HepG2 (cell line): ENCODE measurements around the gene SLC9A9. TPM values are rescaled to one million over a fixed set of nuclear protein-coding genes. Genes with fewer than 3 reads are reported as not detected.

Experiments
- ATAC-seq: fragments of 200-7000 bp; cut with Tn5 transposase; 3 replicates; pipeline ENCODE4 v1.9.1; 2020; ENCODE audit warnings: mild to moderate bottlenecking, moderate library complexity
- BruUV-seq: library from RNA; stranded (reverse); fragments of 400-500 nt; replicated peaks from 2 replicates; lab custom pipeline; 2021; lab: Mats Ljungman, UMichigan
- CTCF ChIA-PET: fragments of 300-600 bp; formaldehyde crosslinking; extraction: SDS; loops from one replicate; lab custom pipeline; 2021; ENCODE audit warnings: low total read pairs, inconsistent platforms, low intra/inter-chr PET ratio; lab: Yijun Ruan, JAX
- POLR2A ChIA-PET: fragments of 350-600 bp; sonication (Branson Sonifier 250); formaldehyde crosslinking; loops from one replicate; lab custom pipeline; 2020; ENCODE audit warnings: antibody characterized with exemption, inconsistent platforms; lab: Yijun Ruan, JAX
- DNase-seq: peaks from one replicate; pipeline ENCODE4 v3.0.0-alpha.2; 2015; ENCODE audit warnings: low spot score
- FAIRE-seq: peaks from 3 replicates; lab custom pipeline; 2011; peaks lifted over from hg19 to GRCh38; lab: Jason Lieb, UNC
- H2AFZ ChIP-seq: one replicate; pipeline ENCODE4 v1.6.1; 2011; ENCODE audit warnings: low read length, inconsistent platforms
- H3K27ac ChIP-seq: fragments of 300-600 bp; 3 replicates; pipeline ENCODE4 v1.8.0; 2011; ENCODE audit warnings: mixed run types, mild to moderate bottlenecking, mixed read lengths, low read length, inconsistent platforms; ENCODE audit not compliant: insufficient read depth; ENCODE audit errors: extremely low read length
- H3K27me3 ChIP-seq, 2 experiments: fragments of 200-600 bp in 1 of 2; 2 replicates in 1 of 2; 3 replicates in 1 of 2; pipeline versions ENCODE4 v1.6.0 to v1.8.0; 2011; ENCODE audit warnings: low read length in 2 of 2, mild to moderate bottlenecking in 2 of 2, moderate library complexity in 2 of 2, inconsistent platforms in 1 of 2; ENCODE audit not compliant: insufficient read depth in 2 of 2, control insufficient read depth in 1 of 2
- H3K36me3 ChIP-seq, 2 experiments: fragments of 200-600 bp in 1 of 2; replicated peaks in 1 of 2; 2 replicates in 1 of 2; 3 replicates in 1 of 2; pipeline versions ENCODE4 v1.5.1 to v1.8.0; 2011; ENCODE audit warnings: low read length in 2 of 2, inconsistent platforms in 1 of 2; ENCODE audit not compliant: insufficient read depth in 2 of 2, control insufficient read depth in 1 of 2
- H3K4me1 ChIP-seq: 2 replicates; pipeline ENCODE4 v1.5.1; 2012; ENCODE audit warnings: low read length, inconsistent platforms; ENCODE audit not compliant: insufficient read depth
- H3K4me2 ChIP-seq: 2 replicates; pipeline ENCODE4 v1.6.0; 2011; ENCODE audit warnings: low read depth, low read length, inconsistent platforms
- H3K4me3 ChIP-seq, 3 experiments: fragments of 200-600 bp in 1 of 3; sonication (generic), shearing (Covaris generic) in 1 of 3; replicated peaks in 1 of 3; 2 replicates each; pipeline ENCODE4 v1.5.1; 2011 to 2016; ENCODE audit warnings: low read length in 3 of 3, inconsistent platforms in 2 of 3, low read depth in 2 of 3, mild to moderate bottlenecking in 2 of 3, control low read depth in 1 of 3, mixed read lengths in 1 of 3; ENCODE audit not compliant: insufficient read depth in 1 of 3
- H3K79me2 ChIP-seq: one replicate; pipeline ENCODE4 v1.6.1; 2011; ENCODE audit warnings: low read length, inconsistent platforms; ENCODE audit not compliant: insufficient read depth
- H3K9ac ChIP-seq: 2 replicates; pipeline ENCODE4 v1.6.0; 2011; ENCODE audit warnings: mild to moderate bottlenecking, low read depth, low read length, inconsistent platforms; ENCODE audit not compliant: insufficient read depth
- H3K9me3 ChIP-seq: 2 replicates; pipeline ENCODE4 v1.5.1; 2012; ENCODE audit warnings: mild to moderate bottlenecking, low read length
- H4K20me1 ChIP-seq: 2 replicates; pipeline ENCODE4 v1.6.0; 2011; ENCODE audit warnings: inconsistent platforms, mild to moderate bottlenecking, low read length, moderate library complexity; ENCODE audit not compliant: insufficient read depth
- ATF1 ChIP-seq: IDR thresholded peaks from 2 replicates; pipeline ENCODE4 v1.6.1; 2016; ENCODE audit warnings: mild to moderate bottlenecking, control low read depth
- FOXA3 ChIP-seq: IDR thresholded peaks from 2 replicates; pipeline ENCODE4 v1.6.1; 2016; ENCODE audit warnings: missing genetic modification reagents, missing compliant biosample characterization
- IKZF5 ChIP-seq: IDR thresholded peaks from 2 replicates; pipeline ENCODE4 v1.6.1; 2018; ENCODE audit warnings: missing genetic modification reagents, mild to moderate bottlenecking, missing compliant biosample characterization
- MED8 ChIP-seq: sonication (generic); formaldehyde crosslinking; IDR thresholded peaks from 2 replicates; pipeline ENCODE4 v1.8.1; 2023; ENCODE audit warnings: mild to moderate bottlenecking, missing genetic modification reagents; ENCODE audit not compliant: insufficient replicate concordance
- RFXAP ChIP-seq: sonication (generic); formaldehyde crosslinking; IDR thresholded peaks from 2 replicates; pipeline ENCODE4 v1.4.0; 2020; ENCODE audit warnings: missing genetic modification reagents, borderline replicate concordance
- SAFB2 ChIP-seq: sonication (generic); formaldehyde crosslinking; IDR thresholded peaks from 2 replicates; pipeline ENCODE4 v1.5.1; 2020; ENCODE audit warnings: missing genetic modification reagents, low read depth, mild to moderate bottlenecking, borderline replicate concordance
- SATB2 ChIP-seq: sonication (generic); formaldehyde crosslinking; IDR thresholded peaks from 2 replicates; pipeline ENCODE4 v1.5.0; 2020; ENCODE audit warnings: missing genetic modification reagents
- STAT5B ChIP-seq: sonication (generic); formaldehyde crosslinking; IDR thresholded peaks from 2 replicates; pipeline ENCODE4 v1.4.0; 2020; ENCODE audit warnings: missing genetic modification reagents
- STAT6 ChIP-seq: sonication (generic); formaldehyde crosslinking; IDR thresholded peaks from 2 replicates; pipeline ENCODE4 v1.4.0; 2020; ENCODE audit warnings: missing genetic modification reagents, mild to moderate bottlenecking, borderline replicate concordance
- ZFP41 ChIP-seq: sonication (generic); formaldehyde crosslinking; IDR thresholded peaks from 2 replicates; pipeline ENCODE4 v1.4.0; 2020; ENCODE audit warnings: mild to moderate bottlenecking, missing genetic modification reagents, borderline replicate concordance
- ZNF142 ChIP-seq: sonication (generic); formaldehyde crosslinking; IDR thresholded peaks from 2 replicates; pipeline ENCODE4 v1.4.0; 2020; ENCODE audit warnings: missing genetic modification reagents
- WGBS: methylation state at CpG from one replicate; pipeline ENCODE4 v1.1.6; 2017; ENCODE audit warnings: low lambda C conversion rate; 5-methylcytosine and 5-hydroxymethylcytosine counted together
- in situ Hi-C: cut with HindIII; loops from 2 replicates; pipeline ENCODE4 v1.10.0; 2017; ENCODE audit warnings: low pct_unique_long_range_greater_than_20kb; ENCODE audit not compliant: extremely low pct_ligation_motif_present
- intact Hi-C: fragments of 100-400 bp; cut with micrococcal nuclease; formaldehyde crosslinking; loops from one replicate; pipeline ENCODE4 v1.10.0; 2022; ENCODE audit not compliant: unreplicated experiment
- polyA plus RNA-seq, 8 experiments: library from polyadenylated mRNA; depleted of rRNA in 3 of 8; stranded (reverse) in 7 of 8; unstranded in 1 of 8; fragments of >200 nt; fragmentation: Illumina TruSeq in 4 of 8; extraction: Trizol in 4 of 8; gene quantifications; 2 replicates each; pipeline versions ENCODE4 v1.2.1 to v1.2.3, GENCODE V29; 2011 to 2016; ENCODE audit warnings: low read depth in 4 of 8, missing spikeins in 1 of 8, mixed read lengths in 1 of 8; ENCODE audit not compliant: insufficient read depth in 1 of 8
- total RNA-seq, 5 experiments: library from RNA; depleted of rRNA; stranded (reverse); fragments of >200 nt; fragmentation: Illumina TruSeq; extraction: Trizol; gene quantifications; 2 replicates each; pipeline ENCODE4 v1.2.3, GENCODE V29; 2016; ENCODE audit warnings: low read depth in 1 of 5

Gene SLC9A9
- total and polyA plus RNA-seq, 2 of the 13 experiments (the other 11 are each of a cell fraction or from before 2014, with no cell fraction given) = not detected

GRCh38 chr3:143532091-143532490 lies 316.2 kb downstream of the SLC9A9 start (continued):
- no peak for TF ChIP-seq STAT5B (CRISPR knock-in tag)

- Histone ChIP-seq H3K4me3 (no peak overlapping the region), H3K27me3 (no peaks in the 10 kb centered on the region), H3K9me3 (no peaks in the 10 kb centered on the region), H3K4me2 (no peak overlapping the region), H3K27ac (no peak overlapping the region), H3K79me2 (no peaks in the 10 kb centered on the region), H2AFZ (no peak overlapping the region), H3K4me1 (no peaks in the 10 kb centered on the region), H3K36me3 (no peaks in the 10 kb centered on the region), H4K20me1 (no peaks in the 10 kb centered on the region), H3K9ac (no peak overlapping the region)
- BruUV-seq = no TSS peak
- ChIA-PET CTCF (no interaction called here), POLR2A (no interaction called here)
- DNase-seq = no peak
- FAIRE-seq = no peak
- in situ Hi-C loops = no loop called here
- ATAC-seq = no peak
- WGBS = 61% methylated on average over 1 of the region's 1 CpG
- intact Hi-C loops = no loop called here
- no peak for TF ChIP-seq STAT6 (CRISPR knock-in tag)
- TF ChIP-seq ZNF142 (CRISPR knock-in tag) = no peak
- no peak for TF ChIP-seq ATF1
- TF ChIP-seq MED8 (CRISPR knock-in tag) = no peak
- TF ChIP-seq RFXAP (CRISPR knock-in tag) = no peak
- no peak for TF ChIP-seq SAFB2
- no peak for TF ChIP-seq FOXA3 (CRISPR knock-in tag)
- no peak for TF ChIP-seq SATB2 (CRISPR knock-in tag)
- no peak for TF ChIP-seq ZFP41 (CRISPR knock-in tag)
- no peak for TF ChIP-seq IKZF5 (CRISPR knock-in tag)
Measured at GRCh38 chr3:143531101-143531500, 317.2 kb downstream of the SLC9A9 start.
